Hepatic stellate cell (primary cell): ENCODE data around the gene HOXC10.

Source experiments
- DNase-seq: peaks from one replicate; pipeline ENCODE4 v3.0.0; 2011; ENCODE audit warnings: low spot score

HOXC10 gene

GRCh38 chr12:54030442-54030801, 45.5 kb downstream of the HOXC10 start:
- DNase-seq, result no peak

- DNase-seq, result peak; percentile 57
Measured at GRCh38 chr12:54030889-54031471, 46.0 kb downstream of the HOXC10 start.

GRCh38 chr12:54031480-54031879, 46.5 kb downstream of the HOXC10 start:
- no peak for DNase-seq

- no peak for DNase-seq
Measured at GRCh38 chr12:54032086-54032619, 47.2 kb downstream of the HOXC10 start.

- DNase-seq, result peak; percentile 77
Measured at GRCh38 chr12:54032627-54033100, 47.7 kb downstream of the HOXC10 start, which contains the start of gene HOXC5. Gene HOXC5 (plus strand): TSS chr12:54033050. CDS start chr12:54033123, 73 bp downstream.

GRCh38 chr12:54033106-54033979, 48.4 kb downstream of the HOXC10 start:
- DNase-seq, result no peak

GRCh38 chr12:54033980-54034784, 49.2 kb downstream of the HOXC10 start:
- DNase-seq, result no peak

GRCh38 chr12:54034785-54035310, 49.9 kb downstream of the HOXC10 start:
- DNase-seq, result no peak

GRCh38 chr12:54035568-54036264, 50.8 kb downstream of the HOXC10 start:
- DNase-seq, result no peak

GRCh38 chr12:54036620-54037359, 51.8 kb downstream of the HOXC10 start:
- DNase-seq, result no peak

- no peak for DNase-seq
Measured at GRCh38 chr12:54037360-54038283, 52.7 kb downstream of the HOXC10 start.

GRCh38 chr12:54038284-54038870, 53.4 kb downstream of the HOXC10 start:
- no peak for DNase-seq

- no peak for DNase-seq
Measured at GRCh38 chr12:54038871-54039414, 54.0 kb downstream of the HOXC10 start.

GRCh38 chr12:54039417-54040147, 54.6 kb downstream of the HOXC10 start:
- no peak for DNase-seq
